ENCODE data around the gene ATG16L1. TPM values are rescaled to one million over a fixed set of nuclear protein-coding genes. Genes with fewer than 3 reads are reported as not detected.
A peak's percentile ranks its signal among the peaks of the same experiment; 100 is the strongest.

The ATG16L1 gene
- total and polyA plus RNA-seq, 10 of the 15 experiments (the other 5 are each of a cell fraction or from before 2014, with no cell fraction given), result 5.2 to 26.6 (median 15.6) TPM

- DNase-seq (ENCODE audit: low read depth, low spot score), result peak; percentile 75
- CTCF ChIA-PET, result interaction anchor here (0.9 to 3.6 kb wide), 12 partner anchors 14 to 369 kb away, joined by 3 to 20 read pairs (median 4); partner anchors contain the start of gene ATG16L1
- H3K4me1 ChIP-seq (ENCODE audit: control insufficient read depth, insufficient read depth, low read length), result peaks cover 28% of the 10 kb centered on the region
- peak; percentile 57 for FAIRE-seq
- H2AFZ ChIP-seq (ENCODE audit: control insufficient read depth, low read depth, low read length), result peak overlapping the region; percentile 64
- ATAC-seq, result peak; percentile 95
- no peaks in the 10 kb centered on the region for H3K27me3 ChIP-seq (replicated peaks in 1 of 2; ENCODE audit: control insufficient read depth in 2 of 2, insufficient read depth in 2 of 2, low read length in 1 of 2)
- H4K20me1 ChIP-seq (ENCODE audit: control insufficient read depth, insufficient read depth), result no peaks in the 10 kb centered on the region
- 41% methylated on average over 14 of the region's 14 CpGs for WGBS (ENCODE audit: insufficient coverage, insufficient replicate concordance, low lambda C conversion rate, missing lambda C conversion rate)
- RAD21 ChIA-PET (ENCODE audit: unreplicated experiment), result interaction anchor here (0.6 to 3.1 kb wide), 17 partner anchors 8 to 265 kb away, joined by 3 to 34 read pairs (median 7); partner anchors contain the start of genes ATG16L1 and INPP5D
- intact Hi-C loops (cut with micrococcal nuclease; ENCODE audit: unreplicated experiment) (loop anchor here (2.0 kb wide), 1 partner anchor 20 kb away; no protein-coding TSS in a partner anchor), in situ Hi-C loops (cut with MboI) (no loop called here)
- H3K9ac ChIP-seq (ENCODE audit: control insufficient read depth, insufficient read depth, low read length), result no peak overlapping the region
- POLR2A ChIA-PET, result interaction anchor here (0.6 to 2.5 kb wide), 13 partner anchors 9 to 162 kb away, joined by 3 to 16 read pairs (median 4); partner anchors contain the start of gene ATG16L1
- no TSS peak for BruUV-seq (replicated peaks)
- H3K79me2 ChIP-seq (ENCODE audit: control insufficient read depth, insufficient read depth, low read length), result no peaks in the 10 kb centered on the region
- H3K27ac ChIP-seq (ENCODE audit: control insufficient read depth, insufficient read depth), result peak overlapping the region; percentile 66
- H3K4me2 ChIP-seq (ENCODE audit: control insufficient read depth, insufficient read depth), result peak overlapping the region; percentile 73
- H3K9me3 ChIP-seq (replicated peaks; ENCODE audit: control insufficient read depth, insufficient read depth, low read length), result no peaks in the 10 kb centered on the region; the same call in 2 of the 3 replicates
- SMC1A ChIA-PET (ENCODE audit: uncharacterized antibody, unreplicated experiment), result interaction anchor here (0.6 to 4.3 kb wide), 18 partner anchors 11 to 450 kb away, joined by 3 to 34 read pairs (median 5); partner anchors contain the start of genes ATG16L1 and INPP5D
- no peaks in the 10 kb centered on the region for H3K36me3 ChIP-seq (ENCODE audit: control insufficient read depth in 2 of 2, insufficient read depth in 2 of 2, low read length in 1 of 2)
- H3K4me3 ChIP-seq, result no peak overlapping the region
- TF ChIP-seq BRCA1 (IDR thresholded peaks at IDR 0.05; ENCODE audit: low read depth, low read length) (no peak), EP300 (IDR thresholded peaks at IDR 0.05; ENCODE audit: borderline replicate concordance in 1 of 2, control insufficient read depth in 1 of 2, low read depth in 2 of 2, low read length in 2 of 2) (peak; percentile 62 to 87; a peak in 3 of 4 replicates), PAX5 (IDR thresholded peaks at IDR 0.05; ENCODE audit: borderline replicate concordance, low read depth, low read length) (peak; percentile 45; the same call in 1 of the 2 replicates), ZNF687 (IDR thresholded peaks at IDR 0.05) (peak; percentile 35; the same call in 1 of the 2 replicates), DPF2 (IDR thresholded peaks at IDR 0.05) (peak; percentile 79), CREB1 (IDR thresholded peaks at IDR 0.05; ENCODE audit: low read depth) (peak; percentile 34; the same call in 1 of the 2 replicates), CEBPB (IDR thresholded peaks at IDR 0.05; ENCODE audit: borderline replicate concordance in 1 of 2, low read depth in 2 of 2, low read length in 2 of 2) (no peak), FOXM1 (IDR thresholded peaks at IDR 0.05; ENCODE audit: low read depth, low read length) (peak; percentile 40; the same call in 1 of the 2 replicates), MEF2A (IDR thresholded peaks at IDR 0.05; ENCODE audit: insufficient read depth, low read depth, low read length) (0 out of 2 replicates have a peak, but pooled peaks have one; percentile 60), RUNX3 (IDR thresholded peaks at IDR 0.05; ENCODE audit: low read length) (peak; percentile 82), BACH1 (IDR thresholded peaks at IDR 0.05; ENCODE audit: borderline replicate concordance) (no peak; the same call in 1 of the 2 replicates), RELB (IDR thresholded peaks at IDR 0.05; ENCODE audit: low read depth) (peak; percentile 96), RB1 (IDR thresholded peaks at IDR 0.05; ENCODE audit: borderline replicate concordance) (no peak)
These were observed 28.2 kb upstream of the ATG16L1 start for GRCh38 chr2:233223059-233223894.
